G401 (cell line): ENCODE results near the gene CYP2S1. TPM values are rescaled to one million over a fixed set of nuclear protein-coding genes. Genes with fewer than 3 reads are reported as not detected.
"Not testable (repeated sequence)": the region's sequence is repeated elsewhere in the genome, so short reads cannot be mapped to it uniquely, and the experiment has no call there.

Experiments used
- DNase-seq: peaks from one replicate; pipeline ENCODE4 v3.0.0-alpha.2; 2015; ENCODE audit warnings: low spot score
- in situ Hi-C: cut with HindIII; loops from 2 replicates; pipeline ENCODE4 v1.10.0; 2016; ENCODE audit warnings: low sequenced_read_pairs, mixed read lengths
- total RNA-seq: library from RNA; depleted of rRNA; stranded (reverse); fragments of >200 nt; shearing (Covaris generic); gene quantifications from 2 replicates; pipeline ENCODE4 v1.2.3, GENCODE V29; 2014

Gene CYP2S1
- total RNA-seq, 1 experiment from 2014 or later, result not detected

DNA sequence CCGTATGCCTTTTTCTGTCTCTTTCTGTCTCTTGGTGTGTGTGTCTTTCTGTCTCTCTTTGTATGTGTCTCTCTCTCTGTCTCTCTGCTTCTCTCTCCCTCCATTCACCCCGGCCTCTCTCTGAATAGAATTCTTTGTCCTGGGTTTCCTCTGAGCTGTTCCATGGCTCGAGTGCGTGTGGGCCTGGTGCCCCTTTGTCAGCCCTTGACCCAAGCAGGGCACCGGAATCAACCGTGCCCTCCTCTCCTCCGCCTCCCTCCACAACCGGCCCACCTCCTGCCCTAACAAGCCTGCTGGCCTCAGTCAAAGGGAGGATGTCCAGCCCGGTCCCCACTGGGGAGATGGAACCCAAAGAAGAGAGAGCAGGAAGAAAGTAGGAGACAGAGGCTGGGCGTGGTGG is 29.2 kb downstream of the CYP2S1 start:
- in situ Hi-C loops, result no loop called here
- no peak for DNase-seq

DNA sequence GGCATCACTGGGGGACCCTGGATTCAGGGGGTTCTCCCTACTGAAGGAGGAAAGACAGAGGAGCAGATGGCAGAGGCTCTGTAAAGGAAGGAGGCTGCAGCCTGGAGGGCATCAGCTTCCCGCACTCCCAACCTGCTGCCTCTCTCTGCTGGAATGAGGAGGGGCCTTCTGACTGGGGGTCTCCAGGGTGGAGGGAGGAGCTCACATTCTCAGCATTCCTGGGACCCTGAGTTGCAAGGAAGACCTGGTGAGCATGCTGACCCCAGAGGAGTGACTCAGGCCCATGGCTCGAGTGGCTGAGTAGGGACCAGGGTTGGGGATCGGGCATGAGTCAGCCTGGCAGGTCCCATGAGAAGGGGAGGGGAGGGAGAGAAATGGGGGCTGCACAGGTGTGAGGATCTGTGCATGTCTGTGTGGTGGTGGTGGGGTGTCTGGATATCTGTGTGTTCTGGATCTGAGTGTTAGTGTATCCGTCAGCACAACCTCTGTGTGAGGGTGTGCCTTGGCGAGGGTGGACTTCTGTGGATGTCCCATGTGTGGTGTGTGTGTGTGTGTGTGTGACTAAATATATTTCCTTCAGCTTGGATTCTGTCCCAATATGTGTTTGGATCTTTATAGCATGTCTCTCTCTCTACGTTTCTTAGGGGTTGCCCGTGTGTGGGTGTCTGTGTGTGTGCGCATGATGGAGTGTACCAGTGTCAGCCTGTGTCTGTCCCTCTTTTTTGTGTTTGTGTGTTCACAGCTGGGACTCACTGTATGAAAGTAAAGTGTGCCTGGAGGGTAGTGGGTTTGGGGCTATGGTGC is 30.6 kb downstream of the CYP2S1 start:
- DNase-seq, result no peak
- in situ Hi-C loops, result no loop called here

DNA sequence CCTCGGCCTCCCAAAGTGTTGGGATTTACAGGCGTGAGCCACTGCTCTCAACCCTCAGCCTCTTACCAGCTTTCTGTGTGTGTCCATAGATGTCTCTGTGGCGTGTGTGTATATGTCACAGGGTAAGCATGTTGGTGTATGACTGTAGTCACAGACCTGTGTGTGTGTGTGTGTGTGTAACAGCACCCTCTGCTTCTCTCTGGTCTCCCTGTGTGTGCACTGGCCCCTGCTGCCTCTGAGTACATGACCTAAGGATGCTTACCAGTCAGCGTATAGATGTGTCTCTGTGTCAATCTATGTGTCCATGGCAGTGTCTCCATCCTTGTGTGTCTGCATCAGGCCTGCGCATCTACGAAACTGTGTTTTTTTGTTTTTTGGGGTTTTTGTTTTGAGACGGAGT is 31.6 kb downstream of the CYP2S1 start:
- in situ Hi-C loops, result no loop called here
- DNase-seq, result no peak

DNA sequence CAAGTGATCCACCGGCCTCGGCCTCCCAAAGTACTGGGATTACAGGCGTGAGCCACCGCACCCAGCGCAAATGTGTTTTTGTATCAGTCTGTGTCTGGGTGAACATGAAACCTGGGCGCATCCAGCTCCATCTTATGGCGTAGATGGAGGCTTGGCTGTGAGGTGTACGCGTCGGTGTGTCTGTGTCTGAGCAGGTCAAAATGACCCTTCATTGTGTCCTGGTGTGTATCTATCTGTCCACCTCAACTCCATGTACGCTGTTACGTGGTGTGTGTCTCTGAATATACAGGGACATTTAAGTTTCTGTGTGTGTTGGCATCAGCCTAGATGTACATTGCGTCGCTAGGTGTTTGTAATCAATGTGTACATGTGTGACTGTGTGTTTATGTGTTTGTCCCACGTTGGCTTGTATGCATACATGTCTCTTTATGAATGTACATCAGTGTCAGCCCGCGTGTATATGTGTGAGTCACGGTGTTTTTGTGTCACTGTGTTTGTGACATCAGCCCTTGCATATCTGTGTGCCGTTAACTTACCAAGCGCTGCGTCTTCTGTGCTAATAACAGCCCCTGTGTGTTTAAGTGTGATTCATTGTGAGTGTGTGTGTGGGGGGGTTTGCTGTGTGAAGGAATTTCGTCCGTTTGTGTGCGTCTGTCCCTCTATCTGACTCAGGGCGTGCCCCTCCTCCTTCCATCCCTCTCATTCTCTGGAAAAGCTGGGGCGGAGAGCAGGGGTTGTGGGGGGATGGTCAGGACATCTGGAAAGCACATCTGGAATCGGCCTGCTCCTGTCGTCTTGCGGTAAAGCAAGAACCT is 32.4 kb downstream of the CYP2S1 start:
- no peak for DNase-seq
- in situ Hi-C loops, result no loop called here

DNA sequence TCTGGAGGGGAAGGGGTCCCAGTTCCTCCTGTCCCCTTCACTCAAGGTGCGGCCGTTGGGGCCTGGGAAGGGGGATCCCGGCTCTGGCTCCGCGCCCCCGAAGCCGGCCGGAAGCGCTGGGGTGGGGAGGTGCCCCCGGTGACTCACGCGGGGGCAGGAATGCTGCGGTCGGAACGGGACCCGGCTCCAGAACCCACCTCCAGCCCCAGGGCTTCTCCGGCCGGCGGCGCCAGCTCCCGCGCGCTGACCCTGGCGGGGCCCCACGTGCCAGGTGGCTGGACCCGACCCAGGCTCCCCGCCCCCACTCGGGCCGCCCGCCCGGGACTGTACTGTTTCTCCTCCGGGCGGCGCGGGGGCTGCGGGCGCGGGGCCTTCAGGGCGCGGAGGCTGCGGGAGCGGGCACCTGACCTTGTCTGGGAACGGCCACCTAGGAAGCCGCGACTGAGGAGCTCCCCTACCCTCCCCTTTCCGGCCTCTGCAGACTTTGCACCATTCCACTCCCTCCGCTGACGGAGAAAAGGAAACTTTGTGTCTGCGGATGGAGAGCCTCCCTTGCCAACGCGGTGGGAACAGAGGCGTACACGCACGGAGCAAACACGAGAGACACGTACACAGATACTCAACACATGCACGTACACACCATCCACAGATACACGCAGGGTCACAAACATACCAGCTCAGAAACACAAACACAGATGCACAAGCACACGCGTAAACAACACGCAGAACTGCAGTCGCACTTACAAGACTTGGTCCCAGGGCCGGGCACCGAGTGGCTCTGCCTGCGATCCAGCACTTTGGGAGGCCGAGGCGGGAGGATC is 33.2 kb downstream of the CYP2S1 start:
- in situ Hi-C loops, result no loop called here
- no peak for DNase-seq

DNA sequence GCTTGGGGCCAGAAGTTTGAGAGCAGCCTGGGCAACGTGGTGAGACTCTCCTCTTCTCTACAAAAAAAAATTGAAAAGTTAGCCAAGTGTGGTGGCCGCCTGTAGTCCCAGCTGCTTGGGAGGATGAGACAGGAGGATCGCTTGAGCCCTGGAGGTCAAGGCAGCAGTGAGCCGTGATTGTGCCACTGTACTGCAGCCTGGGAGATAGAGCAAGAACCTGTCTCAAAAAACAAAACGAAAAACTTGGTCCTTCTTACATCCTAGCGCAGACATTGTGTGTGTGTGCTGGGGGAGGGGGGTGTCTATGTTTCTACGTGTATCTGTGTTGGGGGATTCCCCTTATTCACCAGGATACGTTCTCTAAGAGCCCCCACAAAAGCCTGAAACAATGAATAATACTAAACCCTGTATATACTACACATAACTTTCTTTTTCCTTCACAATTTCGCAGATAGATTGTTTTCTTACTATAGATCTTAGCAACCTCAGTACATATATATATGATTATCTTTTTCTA is 33.9 kb downstream of the CYP2S1 start:
- in situ Hi-C loops, result no loop called here
- DNase-seq, result no peak

DNA sequence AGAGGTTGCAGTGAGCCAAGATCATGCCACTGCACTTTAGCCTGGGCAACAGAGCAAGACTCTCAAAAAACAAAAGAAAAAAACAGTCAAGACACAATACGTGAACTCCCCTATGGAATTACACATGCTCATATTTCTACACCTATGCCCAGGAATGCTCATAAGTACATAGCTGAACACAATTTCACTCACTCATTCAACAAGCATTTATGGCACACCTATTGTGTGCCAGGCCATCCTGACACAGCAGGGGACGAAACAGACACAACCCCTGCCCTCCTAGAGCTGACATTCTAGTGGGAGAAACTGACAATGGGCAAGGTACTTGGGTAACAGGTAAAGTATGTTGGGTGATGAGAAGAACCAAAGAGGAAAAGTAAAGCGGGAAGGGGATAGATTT is 35.5 kb downstream of the CYP2S1 start:
- in situ Hi-C loops, result no loop called here
- DNase-seq, result no peak

DNA sequence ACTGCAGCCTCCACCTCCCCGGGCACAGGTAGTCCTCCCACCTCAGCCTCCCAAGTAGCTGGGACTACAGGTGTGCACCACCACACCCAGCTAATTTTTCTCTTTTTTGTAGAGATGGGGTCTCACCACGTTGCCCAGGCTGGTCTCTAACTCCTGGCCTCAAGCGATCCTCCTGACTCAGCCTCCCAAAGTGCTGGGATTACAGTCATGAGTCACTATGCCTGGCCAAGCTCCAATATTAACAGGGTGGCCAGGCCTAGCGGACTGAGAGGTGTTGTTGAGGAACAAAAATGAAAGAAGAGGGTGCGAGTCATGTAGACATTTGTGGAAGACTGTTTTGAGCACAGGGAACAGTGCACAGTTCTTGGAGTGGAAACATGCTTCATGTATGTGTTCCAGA is 36.3 kb downstream of the CYP2S1 start:
- DNase-seq, in situ Hi-C loops: not testable (repeated sequence)

DNA sequence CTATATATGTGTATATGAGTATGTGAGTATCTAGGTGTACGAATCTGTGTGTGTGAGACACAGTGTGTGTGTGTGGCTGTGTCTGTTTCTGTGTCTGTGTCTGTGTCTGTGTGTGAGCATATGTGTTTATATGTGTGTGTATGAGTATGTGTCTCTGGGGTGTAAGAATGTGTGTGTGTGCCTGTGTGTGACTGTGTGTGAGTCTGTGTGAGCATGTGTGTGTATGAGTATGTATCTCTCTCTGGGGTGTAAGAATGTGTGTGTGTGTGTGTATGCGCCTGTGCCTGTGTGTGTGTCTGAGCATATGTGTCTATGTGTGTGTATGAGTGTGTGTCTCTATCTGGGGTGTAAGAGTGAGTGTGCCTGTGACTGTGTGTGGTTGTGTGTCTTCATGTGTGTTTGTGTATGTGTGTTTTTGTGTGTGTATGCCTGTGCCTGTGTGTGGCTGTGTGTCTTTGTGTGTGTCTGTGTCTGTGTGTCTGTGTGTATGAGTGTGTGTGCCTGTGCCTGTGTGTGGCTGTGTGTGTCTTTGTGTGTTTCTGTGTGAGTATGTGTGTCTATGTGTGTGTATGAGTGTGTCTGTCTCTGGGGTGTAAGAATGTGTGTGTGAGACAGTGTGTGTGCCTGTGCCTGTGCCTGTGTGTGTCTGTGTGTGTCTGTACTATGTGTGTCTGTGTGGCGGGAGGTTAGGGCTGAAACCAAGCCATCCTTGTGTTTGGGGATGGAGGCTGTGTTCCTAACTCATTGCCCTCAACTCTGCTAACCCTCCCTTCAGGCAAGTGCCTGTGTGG is 37.2 kb downstream of the CYP2S1 start:
- in situ Hi-C loops, result no loop called here
- DNase-seq, result no peak

DNA sequence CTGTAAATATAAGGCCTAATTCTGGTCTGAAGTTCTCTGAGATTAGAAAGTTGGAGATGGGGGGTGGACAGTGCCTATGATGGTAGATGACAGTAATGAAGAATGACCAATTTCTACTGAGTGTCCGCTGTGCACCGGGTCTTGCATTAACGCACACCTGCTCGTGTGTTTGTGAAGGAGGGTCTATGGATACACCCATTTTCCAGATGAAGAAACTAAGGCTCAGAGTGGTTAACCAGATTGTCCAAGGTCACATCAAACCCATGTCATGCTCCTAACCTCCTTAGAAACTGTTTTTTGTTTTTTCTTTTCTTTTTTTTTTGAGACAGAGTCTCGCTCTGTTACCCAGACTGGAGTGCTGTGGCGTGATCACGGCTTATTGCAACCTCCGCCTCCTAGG is 39.7 kb downstream of the CYP2S1 start:
- DNase-seq, result no peak
- in situ Hi-C loops, result no loop called here

DNA sequence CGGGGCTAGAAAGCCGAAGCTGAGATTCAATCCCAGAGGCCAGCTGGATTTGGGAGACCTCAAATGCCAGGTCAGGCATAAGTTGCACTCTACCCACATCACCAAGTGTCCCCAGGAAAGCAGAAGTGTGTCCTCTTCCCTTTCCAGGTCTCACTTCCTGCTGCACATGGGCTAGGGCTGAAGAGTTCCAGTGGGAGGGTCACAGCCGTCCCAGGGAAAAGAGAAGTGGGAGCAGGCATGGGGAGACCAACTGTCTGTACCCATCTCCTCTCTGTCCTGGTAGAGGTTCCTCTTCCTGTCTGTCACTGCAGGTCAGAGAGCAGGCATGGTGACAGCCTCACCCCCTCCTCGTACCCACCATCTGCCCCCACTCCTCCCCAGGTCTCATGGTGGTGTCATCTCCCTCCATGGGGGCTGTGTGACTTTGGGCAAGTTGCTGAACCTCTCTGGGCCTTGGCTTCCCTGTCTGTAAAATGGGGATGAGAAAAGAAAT is 40.8 kb downstream of the CYP2S1 start:
- in situ Hi-C loops, result no loop called here
- no peak for DNase-seq

DNA sequence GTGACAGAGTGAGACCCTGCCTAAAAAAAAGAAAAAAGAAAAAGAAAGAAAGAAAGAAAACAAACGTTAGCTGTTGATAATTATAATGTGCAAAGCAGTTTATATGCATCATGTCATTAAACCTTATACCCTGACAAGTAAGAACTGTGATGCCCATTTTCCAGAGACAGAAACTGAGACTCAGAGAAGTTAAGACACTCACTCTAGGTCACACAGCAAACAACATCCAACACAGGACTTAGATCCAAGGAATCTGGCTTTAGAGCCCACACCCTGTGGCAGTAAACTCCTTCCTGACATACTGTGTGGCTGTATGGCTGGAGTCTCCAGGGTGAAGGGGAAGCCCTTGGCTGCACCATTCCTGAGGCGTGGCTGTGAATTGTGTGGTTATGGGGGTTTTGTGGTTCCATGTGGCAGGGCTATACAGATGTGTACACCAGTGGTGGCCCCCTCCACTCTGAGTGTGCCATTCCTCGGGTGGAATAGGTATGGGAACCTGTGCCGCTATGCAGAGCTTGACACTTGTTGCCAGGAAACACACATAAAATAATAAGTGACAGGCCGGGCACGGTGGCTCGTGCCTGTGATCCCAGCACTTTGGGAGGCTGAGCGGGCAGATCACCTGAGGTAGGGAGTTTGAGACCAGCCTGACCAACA is 41.6 kb downstream of the CYP2S1 start:
- in situ Hi-C loops, result no loop called here

DNA sequence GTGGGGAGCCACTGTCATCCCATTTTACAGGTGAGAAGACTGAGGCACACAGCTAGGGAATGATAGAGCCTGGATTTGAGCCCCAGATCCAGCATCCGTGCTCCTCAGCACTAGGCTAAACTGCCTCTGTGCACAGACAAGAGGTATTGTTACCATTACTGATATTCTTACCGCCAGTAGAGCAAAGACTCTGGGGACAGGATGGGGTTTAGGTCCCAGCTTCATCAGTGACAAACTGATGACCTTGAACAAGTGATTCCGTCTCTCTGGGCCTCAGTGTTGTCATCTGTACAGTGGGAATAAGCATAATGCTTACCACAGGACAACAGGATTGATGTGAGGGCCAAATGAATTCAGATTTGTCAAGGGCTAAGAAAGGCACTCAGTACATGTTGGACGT is 42.5 kb downstream of the CYP2S1 start:
- DNase-seq, result no peak
- in situ Hi-C loops, result no loop called here

More for the DNA sequence above, 41.6 kb downstream of the CYP2S1 start:
- no peak for DNase-seq

DNA sequence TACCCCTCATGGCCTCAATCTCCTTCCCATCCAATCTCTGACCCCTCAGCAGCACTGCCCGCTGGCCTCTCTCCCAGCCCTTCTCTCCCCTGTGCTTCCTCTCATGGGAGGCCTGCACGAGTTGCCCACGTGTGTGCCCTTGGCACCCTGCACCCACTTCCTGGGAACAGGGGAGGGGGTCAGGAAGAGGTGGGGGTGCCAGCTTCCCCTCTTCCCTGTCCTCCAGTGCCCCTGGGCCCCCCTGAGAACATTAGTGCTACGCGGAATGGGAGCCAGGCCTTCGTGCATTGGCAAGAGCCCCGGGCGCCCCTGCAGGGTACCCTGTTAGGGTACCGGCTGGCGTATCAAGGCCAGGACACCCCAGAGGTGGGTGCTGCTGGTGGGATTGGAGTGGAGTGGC is 45.2 kb downstream of the CYP2S1 start:
- in situ Hi-C loops, result no loop called here
- no peak for DNase-seq

DNA sequence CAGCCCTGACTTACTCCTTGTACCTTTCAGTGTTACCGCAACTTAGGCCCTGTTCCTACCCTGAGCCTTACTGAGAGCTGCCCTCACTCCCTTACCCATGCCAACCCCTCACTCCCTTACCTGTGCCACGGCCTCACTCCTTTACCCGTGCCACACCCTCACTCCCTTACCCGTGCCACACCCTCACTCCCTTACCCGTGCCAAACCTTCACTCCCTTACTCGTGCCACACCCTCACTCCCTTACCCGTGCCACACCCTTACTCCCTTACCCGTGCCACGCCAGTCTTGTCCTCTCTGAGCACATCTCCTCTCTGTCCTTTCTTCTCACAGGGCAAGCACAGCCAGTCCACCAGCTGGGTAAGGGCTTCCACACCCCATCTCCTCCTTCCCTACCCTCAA is 46.3 kb downstream of the CYP2S1 start:
- no peak for DNase-seq
- in situ Hi-C loops, result no loop called here

DNA sequence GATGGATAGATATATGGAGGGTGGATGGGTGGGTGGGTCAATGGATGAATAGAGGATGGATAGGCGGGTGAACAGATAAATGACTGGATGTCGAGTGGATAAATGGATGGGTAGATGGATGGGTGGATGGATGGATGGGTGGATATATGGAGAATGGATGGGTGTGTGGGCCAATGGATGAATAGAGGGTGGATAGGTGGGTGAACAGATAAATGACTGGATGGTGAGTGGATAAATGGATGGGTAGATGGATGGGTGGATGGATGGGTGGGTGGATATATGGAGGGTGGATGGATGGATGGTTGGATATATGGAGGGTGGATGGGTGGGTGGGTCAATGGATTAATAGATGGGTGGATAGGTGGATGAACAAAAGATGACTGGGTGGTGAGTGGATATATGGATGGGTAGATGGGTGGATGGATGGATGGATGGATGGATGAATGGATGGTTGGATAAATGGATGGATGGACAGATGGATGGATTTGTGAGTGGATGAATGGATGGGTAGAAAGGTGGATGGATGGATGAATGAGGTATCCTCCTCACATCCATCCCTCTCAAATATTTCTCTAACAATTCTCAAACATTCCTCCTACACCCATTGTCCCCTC is 47.0 kb downstream of the CYP2S1 start:
- no peak for DNase-seq
- in situ Hi-C loops, result no loop called here

DNA sequence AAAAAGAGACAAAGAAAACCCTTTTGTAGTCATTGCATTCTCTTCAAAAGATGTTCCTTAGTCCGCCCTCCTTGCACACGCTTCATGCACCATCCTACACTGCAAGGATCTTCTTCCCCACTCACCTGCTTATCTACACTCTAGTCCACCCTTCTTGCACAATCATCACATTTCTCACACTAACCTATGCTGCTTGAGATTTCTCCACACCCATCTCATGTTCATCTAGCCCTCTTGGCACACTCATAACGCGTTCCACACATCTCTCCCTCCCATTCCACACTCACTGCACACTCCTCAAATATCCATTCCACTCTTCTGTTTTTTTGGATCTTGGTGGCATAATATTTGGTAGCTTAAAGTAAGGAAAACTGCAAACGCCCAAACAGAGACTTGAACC is 48.8 kb downstream of the CYP2S1 start:
- no peak for DNase-seq
- in situ Hi-C loops, result no loop called here

DNA sequence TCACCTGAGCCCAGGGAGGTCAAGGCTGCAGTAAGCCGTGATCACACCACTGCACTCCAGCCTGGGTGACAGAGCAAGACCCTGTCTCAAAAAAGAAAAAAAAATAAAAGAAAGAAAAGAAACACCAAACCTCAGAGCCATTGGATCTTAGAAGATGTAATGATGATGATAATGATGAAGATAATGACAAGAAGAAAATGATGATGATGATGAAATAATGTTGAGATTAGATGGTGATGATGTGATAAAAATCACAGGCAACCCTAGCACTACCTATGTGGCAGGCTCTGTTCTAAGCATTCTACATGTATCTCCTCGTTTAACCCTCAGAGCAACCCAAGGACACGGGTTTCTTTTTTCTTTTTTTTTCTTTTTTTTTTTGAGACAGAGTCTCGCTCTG is 51.1 kb downstream of the CYP2S1 start:
- in situ Hi-C loops, result no loop called here
- no peak for DNase-seq
